Upper lobe of left lung (tissue), 4 donors: ENCODE results near the gene OSCP1.

ENCODE experiments used
- EP300 ChIP-seq, 4 donors: sonication (generic); formaldehyde crosslinking; IDR thresholded peaks; one replicate each; pipeline ENCODE4 v1.5.1; 2017; ENCODE audit warnings: antibody characterized with exemption in 4 of 4, control low read depth in 2 of 4
- POLR2A ChIP-seq, 4 donors: fragments of 450-650 bp; IDR thresholded peaks; one replicate each; pipeline ENCODE4 v1.5.1; 2016 to 2017; ENCODE audit warnings: antibody characterized with exemption in 4 of 4, mild to moderate bottlenecking in 2 of 4
- POLR2AphosphoS5 ChIP-seq, 2 donors: sonication (generic); formaldehyde crosslinking; IDR thresholded peaks; one replicate each; pipeline ENCODE4 v1.5.1; 2017; ENCODE audit warnings: antibody characterized with exemption in 2 of 2
- TF ChIP-seq, protein P1 (sequence below), 6 experiments: fragments of 450-650 bp in 4 of 6; fragments of 200-600 bp in 2 of 6; sonication (generic) in 2 of 6; IDR thresholded peaks; one replicate each; pipeline ENCODE4 v1.5.1; 2016 to 2019; ENCODE audit warnings: antibody characterized with exemption in 6 of 6

DNA sequence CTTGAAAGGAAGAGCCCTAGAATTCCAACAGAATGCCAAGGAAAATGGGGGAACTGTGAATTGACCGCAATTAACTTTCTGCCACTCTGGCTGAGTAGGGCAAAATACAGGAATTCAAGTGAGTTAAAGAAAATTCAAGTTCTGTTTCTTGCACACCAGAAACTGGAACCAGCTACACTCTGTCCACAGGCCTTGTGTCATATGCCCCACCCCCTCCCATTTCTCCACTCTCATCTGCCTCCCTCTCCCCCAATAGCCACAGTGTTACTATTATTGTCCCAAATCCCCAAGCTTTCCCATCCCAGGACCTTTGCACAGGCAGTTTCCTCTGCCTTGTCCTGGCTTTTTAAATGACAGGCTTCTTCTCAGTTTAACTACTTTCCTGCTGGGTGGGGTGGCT lies 60.3 kb downstream of the OSCP1 start:
- TF ChIP-seq, protein P1, sequence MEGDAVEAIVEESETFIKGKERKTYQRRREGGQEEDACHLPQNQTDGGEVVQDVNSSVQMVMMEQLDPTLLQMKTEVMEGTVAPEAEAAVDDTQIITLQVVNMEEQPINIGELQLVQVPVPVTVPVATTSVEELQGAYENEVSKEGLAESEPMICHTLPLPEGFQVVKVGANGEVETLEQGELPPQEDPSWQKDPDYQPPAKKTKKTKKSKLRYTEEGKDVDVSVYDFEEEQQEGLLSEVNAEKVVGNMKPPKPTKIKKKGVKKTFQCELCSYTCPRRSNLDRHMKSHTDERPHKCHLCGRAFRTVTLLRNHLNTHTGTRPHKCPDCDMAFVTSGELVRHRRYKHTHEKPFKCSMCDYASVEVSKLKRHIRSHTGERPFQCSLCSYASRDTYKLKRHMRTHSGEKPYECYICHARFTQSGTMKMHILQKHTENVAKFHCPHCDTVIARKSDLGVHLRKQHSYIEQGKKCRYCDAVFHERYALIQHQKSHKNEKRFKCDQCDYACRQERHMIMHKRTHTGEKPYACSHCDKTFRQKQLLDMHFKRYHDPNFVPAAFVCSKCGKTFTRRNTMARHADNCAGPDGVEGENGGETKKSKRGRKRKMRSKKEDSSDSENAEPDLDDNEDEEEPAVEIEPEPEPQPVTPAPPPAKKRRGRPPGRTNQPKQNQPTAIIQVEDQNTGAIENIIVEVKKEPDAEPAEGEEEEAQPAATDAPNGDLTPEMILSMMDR (IDR thresholded peaks at IDR 0.05) = no peak
- no peak for TF ChIP-seq POLR2A (IDR thresholded peaks at IDR 0.05)
- TF ChIP-seq POLR2AphosphoS5 (IDR thresholded peaks at IDR 0.05) = no peak
- TF ChIP-seq EP300 (IDR thresholded peaks at IDR 0.05) = no peak
